ENCODE data around the gene KCNK10. TPM values are rescaled to one million over a fixed set of nuclear protein-coding genes. Genes with fewer than 3 reads are reported as not detected.

KCNK10 gene
- total RNA-seq, 1 donor from 2014 or later = not detected

DNA sequence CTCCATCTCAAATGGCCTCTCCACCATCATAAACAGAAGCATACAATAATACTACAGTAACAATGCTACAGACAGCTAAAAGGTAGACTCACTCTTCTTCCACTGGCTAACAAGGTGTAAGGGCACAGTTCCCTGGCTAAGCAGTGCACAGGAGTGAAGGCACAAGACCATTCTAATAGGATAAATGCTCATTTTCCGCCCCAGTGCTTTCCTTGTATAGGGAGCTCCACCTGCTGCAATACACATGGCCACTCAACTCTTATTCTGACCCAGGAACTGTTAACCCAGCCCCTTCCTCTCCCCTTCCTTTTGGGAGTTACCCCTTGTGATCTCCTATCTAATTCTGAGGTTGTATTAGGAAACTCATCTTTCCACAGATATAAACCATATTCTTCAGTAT, 124.6 kb downstream of the KCNK10 start:
- Histone ChIP-seq H3K9me3 (ENCODE audit: control insufficient read depth in 3 of 3, low read length in 3 of 3) (no peaks in the 10 kb centered on the region), H3K36me3 (ENCODE audit: control insufficient read depth in 3 of 3, insufficient read depth in 3 of 3, low read length in 3 of 3) (no peaks in the 10 kb centered on the region), H3K27ac (ENCODE audit: low read depth, low read length) (no peak overlapping the region), H3K4me3 (ENCODE audit: low read length in 3 of 3) (no peak overlapping the region), H3K4me1 (ENCODE audit: control insufficient read depth in 3 of 3, insufficient read depth in 3 of 3, low read length in 3 of 3) (no peaks in the 10 kb centered on the region), H3K9ac (ENCODE audit: low read depth in 1 of 3, low read length in 3 of 3) (no peak overlapping the region), H3K27me3 (ENCODE audit: control insufficient read depth in 3 of 3, insufficient read depth in 3 of 3, low read length in 3 of 3) (peaks cover 0 to 19% (median 11%) of the 10 kb centered on the region in 3 donors)

DNA sequence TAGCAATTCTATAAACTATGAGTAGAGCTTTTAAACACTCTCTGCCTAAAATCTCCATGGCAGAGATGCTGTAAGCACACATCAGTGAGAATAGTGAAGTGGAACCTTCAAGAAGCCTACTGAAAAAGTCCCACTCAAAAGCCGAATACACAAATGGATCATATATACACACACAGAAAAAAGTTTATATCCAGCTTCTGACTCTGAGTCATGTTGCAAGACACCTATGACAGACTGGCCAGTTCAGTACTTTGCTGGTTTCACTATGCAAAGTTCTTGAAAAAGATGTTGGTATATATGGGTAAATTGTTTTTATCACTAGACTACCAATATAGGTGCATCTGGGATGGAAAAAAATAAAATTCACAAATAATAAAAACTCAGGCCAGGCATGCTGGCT, 126.1 kb downstream of the KCNK10 start:
- Histone ChIP-seq H3K9me3 (ENCODE audit: control insufficient read depth in 3 of 3, low read length in 3 of 3) (no peaks in the 10 kb centered on the region), H3K4me3 (ENCODE audit: low read length in 3 of 3) (no peak overlapping the region), H3K36me3 (ENCODE audit: control insufficient read depth in 3 of 3, insufficient read depth in 3 of 3, low read length in 3 of 3) (no peaks in the 10 kb centered on the region), H3K27me3 (ENCODE audit: control insufficient read depth in 3 of 3, insufficient read depth in 3 of 3, low read length in 3 of 3) (peaks cover 0 to 27% (median 11%) of the 10 kb centered on the region in 3 donors), H3K9ac (ENCODE audit: low read depth in 1 of 3, low read length in 3 of 3) (no peak overlapping the region), H3K4me1 (ENCODE audit: control insufficient read depth in 3 of 3, insufficient read depth in 3 of 3, low read length in 3 of 3) (no peaks in the 10 kb centered on the region), H3K27ac (ENCODE audit: low read depth, low read length) (no peak overlapping the region)

DNA sequence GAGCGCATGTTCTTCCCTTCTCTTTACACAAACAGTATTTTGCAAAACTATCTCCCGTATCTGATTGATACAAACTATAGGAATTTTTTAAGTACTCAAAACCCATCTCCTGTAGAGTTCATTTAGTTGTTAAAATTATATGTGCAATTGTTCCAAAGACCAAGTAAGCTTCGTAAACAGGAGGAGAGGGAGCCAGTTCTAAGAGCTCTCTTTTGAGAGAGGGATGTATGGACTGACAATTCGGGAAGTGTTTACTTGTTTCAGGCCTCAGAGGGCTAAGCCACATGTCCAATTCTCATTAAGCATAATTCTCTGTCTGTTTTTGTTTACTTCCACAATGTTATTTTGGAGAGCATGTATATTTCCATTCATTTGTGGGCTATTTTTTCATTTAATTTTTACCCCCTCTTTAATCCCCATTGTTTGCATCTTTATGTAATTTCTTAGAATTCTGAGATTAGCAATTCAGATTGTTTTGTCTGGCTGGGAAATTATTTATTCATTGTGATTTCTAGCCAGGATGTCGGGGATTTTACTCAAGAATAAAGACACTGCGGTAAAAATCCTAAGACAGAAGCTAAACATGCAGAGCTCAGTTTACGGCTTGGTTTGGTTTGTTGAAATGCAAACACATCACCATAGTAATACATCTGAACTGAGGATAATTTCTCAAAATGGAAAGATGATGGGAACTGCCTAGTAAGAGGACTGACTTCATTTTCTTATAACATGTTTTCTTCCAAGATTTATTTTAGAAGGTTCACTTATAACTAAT, 126.8 kb downstream of the KCNK10 start:
- Histone ChIP-seq H3K4me3 (ENCODE audit: low read length in 3 of 3) (no peak overlapping the region), H3K36me3 (ENCODE audit: control insufficient read depth in 3 of 3, insufficient read depth in 3 of 3, low read length in 3 of 3) (no peaks in the 10 kb centered on the region), H3K9ac (ENCODE audit: low read depth in 1 of 3, low read length in 3 of 3) (no peak overlapping the region), H3K4me1 (ENCODE audit: control insufficient read depth in 3 of 3, insufficient read depth in 3 of 3, low read length in 3 of 3) (no peaks in the 10 kb centered on the region), H3K27ac (ENCODE audit: low read depth, low read length) (no peak overlapping the region), H3K9me3 (ENCODE audit: control insufficient read depth in 3 of 3, low read length in 3 of 3) (no peaks in the 10 kb centered on the region), H3K27me3 (ENCODE audit: control insufficient read depth in 3 of 3, insufficient read depth in 3 of 3, low read length in 3 of 3) (peaks cover 4 to 27% (median 11%) of the 10 kb centered on the region in 3 donors)

DNA sequence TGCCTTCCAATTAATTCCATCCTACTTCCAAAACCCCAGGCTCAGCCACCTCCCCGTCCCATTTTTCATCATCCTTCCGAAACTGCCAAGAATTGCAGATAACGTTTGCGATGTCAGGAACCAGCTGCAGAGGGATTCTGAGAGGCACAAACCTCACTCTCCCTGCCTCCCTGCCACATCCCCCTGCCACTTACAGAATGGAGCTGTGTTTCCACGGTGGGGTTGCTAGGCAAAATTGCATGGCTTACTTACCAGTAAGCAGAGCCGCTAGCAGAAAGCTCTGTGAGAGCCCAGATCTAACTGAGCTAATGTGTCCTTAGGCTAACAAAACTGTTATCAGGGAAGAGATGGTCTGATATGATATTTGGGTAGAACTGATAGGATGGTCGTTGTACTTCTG, 127.4 kb downstream of the KCNK10 start:
- Histone ChIP-seq H3K27me3 (ENCODE audit: control insufficient read depth in 3 of 3, insufficient read depth in 3 of 3, low read length in 3 of 3) (peaks cover 4 to 27% (median 11%) of the 10 kb centered on the region in 3 donors), H3K9me3 (ENCODE audit: control insufficient read depth in 3 of 3, low read length in 3 of 3) (no peaks in the 10 kb centered on the region), H3K9ac (ENCODE audit: low read depth in 1 of 3, low read length in 3 of 3) (no peak overlapping the region), H3K4me3 (ENCODE audit: low read length in 3 of 3) (no peak overlapping the region), H3K27ac (ENCODE audit: low read depth, low read length) (no peak overlapping the region), H3K36me3 (ENCODE audit: control insufficient read depth in 3 of 3, insufficient read depth in 3 of 3, low read length in 3 of 3) (no peaks in the 10 kb centered on the region), H3K4me1 (ENCODE audit: control insufficient read depth in 3 of 3, insufficient read depth in 3 of 3, low read length in 3 of 3) (no peaks in the 10 kb centered on the region)

DNA sequence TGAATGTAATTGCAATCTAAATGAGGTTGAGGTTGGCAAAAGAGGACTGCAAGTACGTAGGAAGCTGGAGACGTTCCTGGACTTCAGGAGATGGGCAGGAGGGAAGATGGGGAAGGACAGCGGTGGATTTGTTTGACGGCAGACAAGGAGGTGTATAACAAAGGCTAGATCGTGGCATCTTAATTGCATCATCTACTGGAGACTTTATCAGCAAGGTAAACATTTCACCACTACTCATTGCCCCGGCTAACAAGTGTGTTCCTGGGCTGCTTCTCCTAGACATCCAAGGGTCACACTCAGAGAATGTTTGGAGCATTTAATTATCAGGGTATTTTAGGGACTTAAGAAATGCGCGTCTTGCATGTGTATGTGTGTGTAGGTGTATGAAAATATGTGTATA, 128.5 kb downstream of the KCNK10 start:
- Histone ChIP-seq H3K36me3 (ENCODE audit: control insufficient read depth in 3 of 3, insufficient read depth in 3 of 3, low read length in 3 of 3) (no peaks in the 10 kb centered on the region), H3K27me3 (ENCODE audit: control insufficient read depth in 3 of 3, insufficient read depth in 3 of 3, low read length in 3 of 3) (peaks cover 4 to 27% (median 11%) of the 10 kb centered on the region in 3 donors), H3K4me1 (ENCODE audit: control insufficient read depth in 3 of 3, insufficient read depth in 3 of 3, low read length in 3 of 3) (no peaks in the 10 kb centered on the region), H3K4me3 (ENCODE audit: low read length in 3 of 3) (no peak overlapping the region), H3K9me3 (ENCODE audit: control insufficient read depth in 3 of 3, low read length in 3 of 3) (no peaks in the 10 kb centered on the region), H3K27ac (ENCODE audit: low read depth, low read length) (no peak overlapping the region), H3K9ac (ENCODE audit: low read depth in 1 of 3, low read length in 3 of 3) (no peak overlapping the region)

DNA sequence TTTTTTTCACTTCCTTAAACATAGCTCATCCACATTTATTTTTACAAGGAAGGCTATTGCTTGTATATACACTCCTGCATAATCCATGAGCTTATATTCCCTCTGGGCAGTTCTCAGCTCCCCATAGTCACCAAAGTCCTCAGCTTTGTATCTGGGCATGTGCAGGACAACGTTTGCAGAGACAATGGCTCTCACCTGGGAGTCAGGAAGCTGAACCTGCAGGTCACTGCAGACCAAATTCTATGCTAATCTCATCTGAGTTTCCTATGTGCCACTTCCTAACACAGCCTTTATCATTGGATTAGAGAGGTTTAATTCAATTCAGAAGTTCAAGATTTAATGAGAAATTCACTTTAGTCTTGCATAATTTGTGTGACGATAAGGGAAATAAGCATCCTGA, 131.5 kb downstream of the KCNK10 start:
- no peak overlapping the region for H3K4me3 ChIP-seq (ENCODE audit: low read length in 3 of 3)
- H3K9me3 ChIP-seq (ENCODE audit: control insufficient read depth in 3 of 3, low read length in 3 of 3) = no peaks in the 10 kb centered on the region
- H3K4me1 ChIP-seq (ENCODE audit: control insufficient read depth in 3 of 3, insufficient read depth in 3 of 3, low read length in 3 of 3) = peaks cover 0 to 5% (median 0%) of the 10 kb centered on the region in 3 donors
- H3K9ac ChIP-seq (ENCODE audit: low read depth in 1 of 3, low read length in 3 of 3) = no peak overlapping the region
- H3K36me3 ChIP-seq (ENCODE audit: control insufficient read depth in 3 of 3, insufficient read depth in 3 of 3, low read length in 3 of 3) = no peaks in the 10 kb centered on the region
- peaks cover 4 to 18% (median 7%) of the 10 kb centered on the region in 3 donors for H3K27me3 ChIP-seq (ENCODE audit: control insufficient read depth in 3 of 3, insufficient read depth in 3 of 3, low read length in 3 of 3)
- no peak overlapping the region for H3K27ac ChIP-seq (ENCODE audit: low read depth, low read length)

DNA sequence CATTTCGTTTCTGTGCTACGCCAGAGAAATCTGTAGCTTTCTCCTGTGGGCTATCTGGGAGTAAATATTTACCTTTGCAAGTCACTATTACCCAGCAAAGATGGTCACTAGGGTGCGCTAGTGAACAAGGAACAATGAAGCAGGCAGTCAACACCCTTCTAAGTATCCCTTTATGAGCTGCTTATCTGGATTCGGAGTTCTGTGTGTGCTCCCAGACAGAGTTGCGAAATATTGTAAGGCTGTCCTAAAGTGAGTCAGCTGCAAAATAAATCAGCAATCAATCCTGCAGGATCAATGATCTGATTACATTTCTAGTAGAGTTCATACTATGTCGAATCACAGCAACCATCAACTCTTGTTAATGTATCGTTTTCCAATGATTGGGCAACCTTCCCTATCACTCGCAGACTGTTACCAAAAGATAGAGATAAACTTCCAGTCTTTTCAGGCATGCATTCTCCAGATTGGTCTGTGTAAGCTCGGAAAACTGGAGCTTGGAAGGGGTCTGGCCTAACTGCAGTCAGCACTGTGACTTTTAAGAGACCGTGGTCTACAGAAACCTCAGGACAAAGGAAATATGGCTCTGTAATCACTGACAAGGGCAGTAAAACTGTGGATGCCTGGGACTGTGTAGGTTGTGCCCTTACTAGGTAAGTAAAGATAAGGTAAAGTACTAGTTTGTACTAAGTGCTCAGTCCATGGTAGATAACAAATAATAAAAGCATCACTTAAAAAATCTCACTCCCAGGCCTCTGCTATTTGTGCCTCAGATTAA, 133.5 kb downstream of the KCNK10 start:
- no peak overlapping the region for H3K27ac ChIP-seq (ENCODE audit: low read depth, low read length)
- H3K9me3 ChIP-seq (ENCODE audit: control insufficient read depth in 3 of 3, low read length in 3 of 3) = no peaks in the 10 kb centered on the region
- peaks cover 0 to 5% (median 0%) of the 10 kb centered on the region in 3 donors for H3K4me1 ChIP-seq (ENCODE audit: control insufficient read depth in 3 of 3, insufficient read depth in 3 of 3, low read length in 3 of 3)
- H3K4me3 ChIP-seq (ENCODE audit: low read length in 3 of 3) = peak overlapping the region in 2 of 3 donors; percentile 23 to 41
- peak overlapping the region in 1 of 3 donors; percentile 54 for H3K9ac ChIP-seq (ENCODE audit: low read depth in 1 of 3, low read length in 3 of 3)
- no peaks in the 10 kb centered on the region for H3K36me3 ChIP-seq (ENCODE audit: control insufficient read depth in 3 of 3, insufficient read depth in 3 of 3, low read length in 3 of 3)
- H3K27me3 ChIP-seq (ENCODE audit: control insufficient read depth in 3 of 3, insufficient read depth in 3 of 3, low read length in 3 of 3) = peaks cover 0 to 11% (median 4%) of the 10 kb centered on the region in 3 donors

DNA sequence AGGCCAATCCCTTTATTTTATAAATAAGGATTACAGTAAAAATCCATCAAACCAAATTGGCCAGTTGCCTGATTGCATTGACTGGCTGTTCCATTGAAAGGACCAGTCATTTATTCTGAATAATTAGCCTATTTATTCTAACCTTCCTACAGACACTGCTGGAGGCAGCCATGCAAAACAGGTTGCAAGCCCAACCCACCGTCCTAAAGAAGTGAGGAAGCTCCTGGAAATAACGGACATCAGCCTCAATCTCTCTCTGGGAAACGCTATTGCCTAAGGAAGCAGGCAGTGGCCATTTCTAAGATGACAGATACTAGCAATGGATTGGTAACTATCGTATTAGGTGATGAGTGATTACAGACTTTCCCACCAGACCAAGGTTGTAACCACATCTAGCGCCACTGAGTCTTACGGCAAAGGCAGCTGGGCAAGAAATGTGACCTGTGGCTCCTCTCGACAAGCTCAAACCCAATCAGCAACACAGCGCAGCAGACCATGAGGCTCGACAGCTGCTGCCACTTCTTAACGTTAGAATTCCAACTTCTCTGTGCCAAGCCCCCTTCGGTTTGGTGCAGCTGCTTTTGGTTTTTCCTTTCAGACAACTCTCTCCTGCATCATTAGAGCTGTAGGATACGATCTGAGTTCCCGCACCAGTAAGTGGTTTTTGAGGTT, 134.2 kb downstream of the KCNK10 start:
- Histone ChIP-seq H3K4me1 (ENCODE audit: control insufficient read depth in 3 of 3, insufficient read depth in 3 of 3, low read length in 3 of 3) (peaks cover 0 to 5% (median 0%) of the 10 kb centered on the region in 3 donors), H3K4me3 (ENCODE audit: low read length in 3 of 3) (peak overlapping the region in 2 of 3 donors; percentile 23 to 41), H3K9me3 (ENCODE audit: control insufficient read depth in 3 of 3, low read length in 3 of 3) (no peaks in the 10 kb centered on the region), H3K36me3 (ENCODE audit: control insufficient read depth in 3 of 3, insufficient read depth in 3 of 3, low read length in 3 of 3) (no peaks in the 10 kb centered on the region), H3K27ac (ENCODE audit: low read depth, low read length) (no peak overlapping the region), H3K9ac (ENCODE audit: low read depth in 1 of 3, low read length in 3 of 3) (peak overlapping the region in 1 of 3 donors; percentile 54), H3K27me3 (ENCODE audit: control insufficient read depth in 3 of 3, insufficient read depth in 3 of 3, low read length in 3 of 3) (peaks cover 0 to 11% (median 4%) of the 10 kb centered on the region in 3 donors)

DNA sequence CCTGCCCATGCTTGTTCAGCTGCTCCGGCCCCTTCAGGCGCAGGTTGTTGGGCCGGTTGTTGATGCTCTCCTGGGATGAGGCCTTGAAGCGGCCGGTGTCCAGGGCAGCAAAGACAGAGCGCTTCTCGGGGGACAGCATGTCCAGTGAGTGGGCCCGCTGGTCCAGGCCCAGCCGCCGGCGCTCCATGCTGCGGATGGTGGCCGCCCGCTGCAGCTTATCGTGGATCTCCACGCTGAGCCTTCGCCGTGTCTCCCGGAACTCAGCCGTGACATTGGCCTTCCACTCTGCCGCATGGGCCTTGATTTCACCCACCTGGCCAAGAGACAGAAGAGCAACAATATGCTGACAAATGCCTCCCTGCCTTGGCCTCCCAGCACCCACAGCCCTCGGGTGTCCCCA, 137.2 kb downstream of the KCNK10 start:
- H3K4me3 ChIP-seq (ENCODE audit: low read length in 3 of 3) = no peak overlapping the region
- peaks cover 0 to 5% (median 0%) of the 10 kb centered on the region in 3 donors for H3K4me1 ChIP-seq (ENCODE audit: control insufficient read depth in 3 of 3, insufficient read depth in 3 of 3, low read length in 3 of 3)
- H3K9me3 ChIP-seq (ENCODE audit: control insufficient read depth in 3 of 3, low read length in 3 of 3) = no peaks in the 10 kb centered on the region
- no peaks in the 10 kb centered on the region for H3K36me3 ChIP-seq (ENCODE audit: control insufficient read depth in 3 of 3, insufficient read depth in 3 of 3, low read length in 3 of 3)
- no peak overlapping the region for H3K9ac ChIP-seq (ENCODE audit: low read depth in 1 of 3, low read length in 3 of 3)
- peaks cover 0 to 2% (median 0%) of the 10 kb centered on the region in 3 donors for H3K27me3 ChIP-seq (ENCODE audit: control insufficient read depth in 3 of 3, insufficient read depth in 3 of 3, low read length in 3 of 3)
- no peak overlapping the region for H3K27ac ChIP-seq (ENCODE audit: low read depth, low read length)

All from skeletal muscle tissue (tissue), 4 donors.